Activated B cell treated with CpG ODN at 0.5 μM for 24 hours (primary cell): ENCODE data around the gene NOL4L. TPM values are rescaled to one million over a fixed set of nuclear protein-coding genes. Genes with fewer than 3 reads are reported as not detected.
A peak's percentile ranks its signal among the peaks of the same experiment; 100 is the strongest.

Source experiments
- ATAC-seq: fragments of 200-7000 bp; cut with Tn5 transposase; one replicate; pipeline ENCODE4 v1.10.0; 2021; ENCODE audit warnings: low read depth, mild to moderate bottlenecking, moderate library complexity
- CTCF ChIA-PET: fragments of 350-600 bp; sonication (Branson Sonifier 250); formaldehyde crosslinking; loops from one replicate; lab custom pipeline; 2021; ENCODE audit warnings: antibody characterized with exemption; lab: Charles Lee
- POLR2A ChIA-PET: fragments of 350-600 bp; sonication (Branson Sonifier 250); formaldehyde crosslinking; loops from one replicate; lab custom pipeline; 2021; ENCODE audit warnings: antibody characterized with exemption; lab: Charles Lee
- DNase-seq: peaks from one replicate; pipeline ENCODE4 v3.0.0; 2022
- H3K27ac Mint-ChIP-seq: one replicate; pipeline ENCODE4 v1.8.0; 2020; ENCODE audit warnings: mixed read lengths
- H3K27me3 Mint-ChIP-seq: one replicate; pipeline ENCODE4 v1.8.0; 2021; ENCODE audit warnings: mixed read lengths
- H3K36me3 Mint-ChIP-seq: one replicate; pipeline ENCODE4 v1.8.0; 2021; ENCODE audit warnings: low read depth, mixed read lengths
- H3K4me1 Mint-ChIP-seq: one replicate; pipeline ENCODE4 v1.8.0; 2021; ENCODE audit warnings: mixed read lengths
- H3K4me3 Mint-ChIP-seq: one replicate; pipeline ENCODE4 v1.8.0; 2020; ENCODE audit warnings: mild to moderate bottlenecking, mixed read lengths
- H3K9me3 Mint-ChIP-seq: one replicate; pipeline ENCODE4 v1.8.0; 2020; ENCODE audit warnings: mixed read lengths
- intact Hi-C: fragments of 100-400 bp; cut with micrococcal nuclease; formaldehyde crosslinking; loops from one replicate; pipeline ENCODE4 v1.15.1; 2024
- total RNA-seq: library from RNA; stranded (reverse); gene quantifications from 2 replicates; pipeline ENCODE4 v1.2.3, GENCODE V29; 2022
- TF ChIP-seq, protein P1 (sequence below): fragments of 200-600 bp; IDR thresholded peaks from one replicate; pipeline ENCODE4 v1.8.0; 2022; ENCODE audit warnings: antibody characterized with exemption, mild to moderate bottlenecking

NOL4L gene
- total RNA-seq, 1 donor from 2014 or later, result 4.7 TPM

DNA sequence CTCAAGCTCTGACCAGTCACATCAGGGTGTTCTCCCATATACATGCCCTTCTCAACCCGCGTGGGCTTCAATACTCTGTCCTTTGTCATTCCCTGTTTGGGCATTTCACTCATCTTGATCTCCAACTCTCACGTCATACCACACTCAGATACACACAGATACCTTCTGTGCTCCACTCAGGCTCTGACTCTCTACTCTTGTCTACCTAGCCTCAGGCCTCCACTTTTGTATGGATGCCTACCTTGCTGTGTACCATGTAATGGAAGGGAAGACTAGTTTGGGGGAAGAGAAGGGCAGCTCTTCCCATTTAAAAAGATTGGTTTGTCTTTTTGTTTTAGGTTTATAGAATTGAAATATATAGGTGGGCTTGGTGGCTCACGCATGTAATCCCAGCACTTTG is 178.4 kb downstream of the NOL4L start:
- ChIA-PET CTCF (no interaction called here), POLR2A (no interaction called here)
- Mint-ChIP-seq H3K4me3 (no peak overlapping the region), H3K27ac (peak overlapping the region; percentile 4), H3K36me3 (peaks cover 49% of the 10 kb centered on the region), H3K9me3 (no peaks in the 10 kb centered on the region), H3K27me3 (no peaks in the 10 kb centered on the region), H3K4me1 (peaks cover 26% of the 10 kb centered on the region)
- DNase-seq, result no peak
- no peak for ATAC-seq
- TF ChIP-seq, protein P1, sequence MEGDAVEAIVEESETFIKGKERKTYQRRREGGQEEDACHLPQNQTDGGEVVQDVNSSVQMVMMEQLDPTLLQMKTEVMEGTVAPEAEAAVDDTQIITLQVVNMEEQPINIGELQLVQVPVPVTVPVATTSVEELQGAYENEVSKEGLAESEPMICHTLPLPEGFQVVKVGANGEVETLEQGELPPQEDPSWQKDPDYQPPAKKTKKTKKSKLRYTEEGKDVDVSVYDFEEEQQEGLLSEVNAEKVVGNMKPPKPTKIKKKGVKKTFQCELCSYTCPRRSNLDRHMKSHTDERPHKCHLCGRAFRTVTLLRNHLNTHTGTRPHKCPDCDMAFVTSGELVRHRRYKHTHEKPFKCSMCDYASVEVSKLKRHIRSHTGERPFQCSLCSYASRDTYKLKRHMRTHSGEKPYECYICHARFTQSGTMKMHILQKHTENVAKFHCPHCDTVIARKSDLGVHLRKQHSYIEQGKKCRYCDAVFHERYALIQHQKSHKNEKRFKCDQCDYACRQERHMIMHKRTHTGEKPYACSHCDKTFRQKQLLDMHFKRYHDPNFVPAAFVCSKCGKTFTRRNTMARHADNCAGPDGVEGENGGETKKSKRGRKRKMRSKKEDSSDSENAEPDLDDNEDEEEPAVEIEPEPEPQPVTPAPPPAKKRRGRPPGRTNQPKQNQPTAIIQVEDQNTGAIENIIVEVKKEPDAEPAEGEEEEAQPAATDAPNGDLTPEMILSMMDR, result no peak
- intact Hi-C loops, result no loop called here

DNA sequence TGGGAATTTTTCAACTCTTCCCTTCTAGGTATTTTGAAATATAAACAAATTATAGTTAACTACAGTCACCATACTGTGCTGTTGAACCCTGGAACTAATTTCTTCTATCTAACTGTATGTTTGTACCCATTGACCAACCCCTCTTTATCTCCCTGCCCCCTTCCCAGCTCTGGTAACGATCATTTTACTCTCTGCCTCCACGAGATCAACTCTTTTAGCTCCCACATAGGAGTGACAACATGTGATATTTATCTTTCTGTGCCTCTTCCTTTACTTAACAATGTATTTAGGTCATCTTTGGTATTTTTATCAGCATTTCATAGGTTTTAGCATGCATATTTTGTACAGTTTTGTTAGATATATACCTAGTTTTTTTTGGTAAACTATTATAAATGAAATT is 181.1 kb downstream of the NOL4L start:
- Mint-ChIP-seq H3K9me3 (no peaks in the 10 kb centered on the region), H3K4me1 (peaks cover 28% of the 10 kb centered on the region), H3K4me3 (no peak overlapping the region), H3K36me3 (peaks cover 61% of the 10 kb centered on the region), H3K27ac (no peak overlapping the region), H3K27me3 (no peaks in the 10 kb centered on the region)
- DNase-seq (no peak), ATAC-seq (no peak)
- ChIA-PET CTCF (interaction anchor here (1.2 kb wide), 1 partner anchor 12 kb away, joined by 3 read pairs; no protein-coding TSS in a partner anchor), POLR2A (interaction anchor here (1.2 kb wide), 1 partner anchor 17 kb away, joined by 6 read pairs; no protein-coding TSS in a partner anchor)
- intact Hi-C loops, result no loop called here
- TF ChIP-seq, protein P1, result no peak

DNA sequence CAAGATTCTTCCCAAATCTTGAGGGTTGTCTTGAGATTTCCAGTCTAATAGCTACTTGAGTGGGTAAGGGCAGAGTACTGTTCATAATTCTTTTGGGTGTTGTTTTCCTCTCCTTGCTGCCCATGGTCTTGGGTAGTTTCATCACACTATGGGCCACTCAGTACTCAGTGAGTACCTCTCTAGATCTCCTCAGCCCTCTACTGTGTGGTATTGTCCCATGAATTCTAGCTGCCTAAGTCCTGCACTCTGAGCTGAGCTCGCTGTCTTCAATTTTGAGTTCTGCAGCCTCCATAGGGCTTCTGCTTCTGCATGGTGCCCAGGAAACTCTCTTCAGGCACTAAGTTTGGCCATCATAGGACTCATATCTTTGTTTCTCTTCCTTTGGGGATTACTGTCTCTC is 184.7 kb downstream of the NOL4L start:
- ATAC-seq, result no peak
- peaks cover 4% of the 10 kb centered on the region for H3K9me3 Mint-ChIP-seq
- DNase-seq, result no peak
- no peak overlapping the region for H3K4me3 Mint-ChIP-seq
- ChIA-PET CTCF (interaction anchor here (0.7 kb wide), 1 partner anchor 8 kb away, joined by 3 read pairs; no protein-coding TSS in a partner anchor), POLR2A (interaction anchor here (0.9 kb wide), 1 partner anchor 41 kb away, joined by 3 read pairs; no protein-coding TSS in a partner anchor)
- intact Hi-C loops, result no loop called here
- no peak overlapping the region for H3K27ac Mint-ChIP-seq
- H3K36me3 Mint-ChIP-seq, result peaks cover 60% of the 10 kb centered on the region
- no peaks in the 10 kb centered on the region for H3K27me3 Mint-ChIP-seq
- TF ChIP-seq, protein P1, result no peak
- H3K4me1 Mint-ChIP-seq, result peaks cover 21% of the 10 kb centered on the region

DNA sequence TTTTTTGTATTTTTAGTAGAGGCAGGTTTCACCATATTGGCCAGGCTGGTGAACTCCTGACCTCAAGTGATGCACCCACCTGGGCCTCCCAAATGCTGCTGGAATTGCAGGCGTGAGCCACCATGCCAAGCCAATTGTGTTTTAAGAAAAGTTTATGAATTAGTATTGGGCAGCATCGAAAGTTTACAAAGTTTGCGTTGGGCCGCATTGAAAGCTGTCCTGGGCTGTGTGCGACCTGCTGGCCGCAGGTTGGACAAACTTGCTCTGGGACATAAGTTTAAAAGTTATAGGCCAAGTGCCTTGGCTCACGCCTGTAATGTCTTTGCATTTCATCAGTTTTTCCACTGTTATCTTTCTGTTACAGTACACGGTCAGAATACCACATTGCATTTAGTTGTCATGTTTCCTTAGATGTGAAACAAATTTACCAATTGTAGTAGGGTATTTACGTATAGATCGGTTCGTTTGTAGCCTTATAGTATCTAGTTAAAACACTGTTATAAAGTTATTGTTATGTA is 187.5 kb downstream of the NOL4L start:
- ATAC-seq (no peak), DNase-seq (no peak)
- TF ChIP-seq, protein P1, result no peak
- intact Hi-C loops, result no loop called here
- no peak overlapping the region for H3K27ac Mint-ChIP-seq
- no peak overlapping the region for H3K4me3 Mint-ChIP-seq
- H3K9me3 Mint-ChIP-seq, result peaks cover 9% of the 10 kb centered on the region
- H3K4me1 Mint-ChIP-seq, result peaks cover 24% of the 10 kb centered on the region
- CTCF ChIA-PET, result no interaction called here
- POLR2A ChIA-PET, result interaction anchor here (1.3 kb wide), 1 partner anchor 47 kb away, joined by 4 read pairs; no protein-coding TSS in a partner anchor
- peaks cover 69% of the 10 kb centered on the region for H3K36me3 Mint-ChIP-seq
- no peaks in the 10 kb centered on the region for H3K27me3 Mint-ChIP-seq

DNA sequence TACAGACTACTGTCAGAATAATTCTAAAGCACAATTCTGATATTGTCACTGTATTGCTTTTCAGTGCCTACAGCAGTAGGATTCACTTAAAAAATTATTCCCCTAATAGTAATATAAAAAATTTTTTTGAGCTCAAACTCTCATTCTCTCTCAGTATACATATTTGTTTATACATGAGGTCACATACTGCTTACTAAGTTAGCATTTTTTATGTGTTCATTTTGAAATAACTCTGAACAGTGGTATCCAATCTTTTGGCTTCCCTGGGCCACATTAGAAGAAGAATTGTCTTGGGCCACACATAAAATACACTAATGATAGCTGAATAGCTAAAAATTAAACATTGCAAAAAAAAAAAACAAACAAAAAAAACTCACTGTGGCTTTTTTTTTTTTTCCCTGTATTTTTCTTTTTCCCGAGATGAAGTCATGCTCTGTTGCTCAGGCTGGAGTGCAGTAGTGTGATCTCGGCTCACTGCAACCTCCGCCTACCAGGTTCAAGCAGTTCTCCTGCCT is 188.4 kb downstream of the NOL4L start:
- POLR2A ChIA-PET, result interaction anchor here (0.7 to 1.3 kb wide), 2 partner anchors 46 to 51 kb away, joined by 4 to 5 read pairs; no protein-coding TSS in a partner anchor

More for the DNA sequence above, 188.4 kb downstream of the NOL4L start:
- H3K36me3 Mint-ChIP-seq, result peaks cover 66% of the 10 kb centered on the region
- H3K9me3 Mint-ChIP-seq, result peaks cover 9% of the 10 kb centered on the region
- no peak for ATAC-seq
- H3K4me3 Mint-ChIP-seq, result no peak overlapping the region
- H3K27ac Mint-ChIP-seq, result no peak overlapping the region
- DNase-seq, result no peak
- H3K27me3 Mint-ChIP-seq, result no peaks in the 10 kb centered on the region
- peaks cover 23% of the 10 kb centered on the region for H3K4me1 Mint-ChIP-seq
- intact Hi-C loops, result no loop called here
- CTCF ChIA-PET, result interaction anchor here (0.7 kb wide), 1 partner anchor 33 kb away, joined by 3 read pairs; no protein-coding TSS in a partner anchor
- TF ChIP-seq, protein P1, result no peak
